Peyer's patch (tissue), 4 donors: ENCODE data around the gene TEX19.

Source experiments
- POLR2A ChIP-seq, 2 donors: fragments of 450-650 bp; IDR thresholded peaks; one replicate each; pipeline ENCODE4 v1.5.1; 2017; ENCODE audit warnings: antibody characterized with exemption in 2 of 2, mild to moderate bottlenecking in 2 of 2, moderate library complexity in 2 of 2
- TF ChIP-seq, protein P1 (sequence below), 6 experiments: fragments of 450-650 bp in 4 of 6; fragments of 200-600 bp in 2 of 6; sonication (generic) in 1 of 6; IDR thresholded peaks; one replicate each; pipeline ENCODE4 v1.5.1; 2017 to 2019; ENCODE audit warnings: antibody characterized with exemption in 6 of 6, mild to moderate bottlenecking in 3 of 6, moderate library complexity in 1 of 6

DNA sequence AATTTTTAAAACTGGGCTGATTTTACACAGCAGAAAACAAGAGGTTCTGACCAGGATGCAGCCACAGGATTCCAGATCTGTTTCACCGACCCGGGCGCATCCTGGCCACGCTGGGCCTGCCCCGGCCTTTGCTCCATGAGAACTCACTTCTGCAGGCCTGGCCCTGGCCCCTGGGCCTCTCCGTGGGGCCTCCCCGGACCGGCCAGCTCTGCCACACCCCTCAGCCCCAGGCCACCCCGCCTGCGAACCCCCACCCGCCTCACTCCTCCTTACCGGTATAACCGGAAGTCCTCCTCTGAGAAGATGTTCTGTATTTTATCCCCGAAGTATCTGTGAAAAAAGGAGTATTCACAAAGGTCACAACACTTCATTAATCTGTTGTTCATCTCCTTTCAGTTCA is 46.0 kb downstream of the TEX19 start:
- TF ChIP-seq POLR2A (IDR thresholded peaks at IDR 0.05) = no peak
- TF ChIP-seq, protein P1, sequence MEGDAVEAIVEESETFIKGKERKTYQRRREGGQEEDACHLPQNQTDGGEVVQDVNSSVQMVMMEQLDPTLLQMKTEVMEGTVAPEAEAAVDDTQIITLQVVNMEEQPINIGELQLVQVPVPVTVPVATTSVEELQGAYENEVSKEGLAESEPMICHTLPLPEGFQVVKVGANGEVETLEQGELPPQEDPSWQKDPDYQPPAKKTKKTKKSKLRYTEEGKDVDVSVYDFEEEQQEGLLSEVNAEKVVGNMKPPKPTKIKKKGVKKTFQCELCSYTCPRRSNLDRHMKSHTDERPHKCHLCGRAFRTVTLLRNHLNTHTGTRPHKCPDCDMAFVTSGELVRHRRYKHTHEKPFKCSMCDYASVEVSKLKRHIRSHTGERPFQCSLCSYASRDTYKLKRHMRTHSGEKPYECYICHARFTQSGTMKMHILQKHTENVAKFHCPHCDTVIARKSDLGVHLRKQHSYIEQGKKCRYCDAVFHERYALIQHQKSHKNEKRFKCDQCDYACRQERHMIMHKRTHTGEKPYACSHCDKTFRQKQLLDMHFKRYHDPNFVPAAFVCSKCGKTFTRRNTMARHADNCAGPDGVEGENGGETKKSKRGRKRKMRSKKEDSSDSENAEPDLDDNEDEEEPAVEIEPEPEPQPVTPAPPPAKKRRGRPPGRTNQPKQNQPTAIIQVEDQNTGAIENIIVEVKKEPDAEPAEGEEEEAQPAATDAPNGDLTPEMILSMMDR (IDR thresholded peaks at IDR 0.05) = no peak
